Rectal smooth muscle tissue (tissue), 1 donor: ENCODE data around the gene NDUFA3.

Experiments
- H3K27ac ChIP-seq: one replicate; pipeline ENCODE4 v1.7.0; 2013; ENCODE audit warnings: low read depth, low read length, inconsistent platforms
- H3K27me3 ChIP-seq: one replicate; pipeline ENCODE4 v1.7.0; 2013; ENCODE audit warnings: low read length; ENCODE audit not compliant: control insufficient read depth, insufficient read depth
- H3K36me3 ChIP-seq: one replicate; pipeline ENCODE4 v1.7.0; 2013; ENCODE audit warnings: low read length; ENCODE audit not compliant: control insufficient read depth, insufficient read depth
- H3K4me1 ChIP-seq: one replicate; pipeline ENCODE4 v1.7.0; 2013; ENCODE audit warnings: low read length; ENCODE audit not compliant: control insufficient read depth, insufficient read depth
- H3K4me3 ChIP-seq: one replicate; pipeline ENCODE4 v1.7.0; 2013; ENCODE audit warnings: low read length
- H3K9ac ChIP-seq: one replicate; pipeline ENCODE4 v1.7.0; 2013; ENCODE audit warnings: low read length

The NDUFA3 gene

DNA sequence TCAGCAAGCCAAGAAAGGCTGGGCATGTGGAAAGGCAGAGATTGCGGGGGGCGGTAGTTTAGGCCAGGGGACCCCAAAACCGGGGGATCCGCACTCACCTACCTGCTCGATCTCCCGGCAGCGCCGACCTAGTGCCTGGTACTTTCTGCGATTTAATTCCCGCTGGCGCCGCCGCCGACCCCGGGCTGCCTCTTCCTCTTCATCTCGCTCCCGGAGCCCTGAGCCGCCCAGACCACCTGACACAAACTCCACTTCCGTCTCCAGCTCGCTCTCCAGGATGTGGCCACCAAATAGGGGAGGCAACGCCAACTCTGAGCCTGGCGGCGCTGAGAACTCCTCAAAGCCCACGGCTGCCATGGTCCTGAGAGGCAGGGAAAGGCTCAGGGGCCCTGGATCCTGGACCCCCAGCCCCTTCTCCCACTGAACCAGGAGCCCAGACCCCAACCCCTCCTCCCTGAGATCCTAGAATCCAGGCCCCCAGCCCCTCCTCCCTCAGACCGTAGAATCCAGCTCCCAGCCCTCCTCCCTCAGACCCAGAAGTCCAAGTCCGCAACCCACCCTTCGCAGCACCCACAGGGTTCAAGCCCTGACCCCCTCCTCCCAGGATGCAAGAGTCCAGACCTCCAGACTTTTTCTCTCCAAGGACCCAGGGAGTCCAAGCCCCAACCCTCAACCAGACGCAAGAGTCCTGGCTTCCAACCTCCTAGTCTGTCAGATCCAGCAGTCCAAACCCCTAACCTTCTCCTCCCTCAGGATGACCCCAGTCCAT, 11.9 kb downstream of the NDUFA3 start:
- H3K36me3 ChIP-seq = peaks cover 15% of the 10 kb centered on the region
- H3K27ac ChIP-seq = no peak overlapping the region
- H3K4me3 ChIP-seq = peak overlapping the region; percentile 75
- peak overlapping the region; percentile 29 for H3K9ac ChIP-seq
- H3K4me1 ChIP-seq = peaks cover 8% of the 10 kb centered on the region
- H3K27me3 ChIP-seq = no peaks in the 10 kb centered on the region

DNA sequence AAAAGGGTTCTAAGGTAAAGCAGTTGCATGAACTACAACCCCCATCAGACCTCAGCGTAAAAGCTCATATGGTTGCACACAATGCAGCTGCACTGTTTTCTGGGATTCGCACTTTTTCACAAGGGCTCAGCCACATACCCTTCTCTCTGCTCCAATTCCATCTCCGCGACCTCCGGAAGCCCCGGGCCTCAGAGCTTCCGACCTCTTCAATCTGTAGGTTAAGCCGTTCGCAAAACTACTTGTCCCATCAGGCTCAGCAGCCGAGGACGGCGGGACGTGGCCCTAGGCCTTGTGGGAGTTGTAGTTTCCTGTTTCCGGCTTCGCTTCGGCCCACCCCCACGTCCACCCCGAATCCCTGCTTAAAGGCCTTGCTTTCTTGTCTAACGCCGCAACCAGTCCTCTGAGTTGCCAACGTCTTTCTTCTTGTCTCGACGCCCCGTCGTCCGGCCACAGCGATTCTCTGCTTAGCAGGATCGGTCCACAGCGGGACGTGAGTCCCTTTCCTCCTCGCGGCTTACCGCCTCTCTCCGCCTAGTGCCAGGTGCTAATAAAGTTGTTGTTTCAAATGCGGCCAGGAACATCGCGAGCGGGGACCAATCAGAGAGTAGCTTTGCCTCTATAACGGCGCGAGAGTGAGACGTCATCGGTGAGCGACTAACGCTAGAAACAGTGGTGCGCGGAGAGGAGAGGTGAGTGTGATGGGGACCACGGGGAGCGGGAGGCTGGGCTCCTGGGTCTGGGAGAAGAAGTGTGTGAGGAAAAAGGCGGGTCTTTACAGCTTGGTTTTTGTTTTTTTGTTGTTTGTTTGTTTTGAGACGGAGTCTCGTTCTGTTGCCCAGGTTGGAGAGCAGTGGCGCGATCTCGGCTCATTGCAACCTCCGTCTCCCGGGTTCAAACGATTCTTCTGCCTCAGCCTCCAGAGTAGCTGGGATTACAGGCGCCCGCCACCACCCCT, 12.7 kb downstream of the NDUFA3 start, which contains the start of the genes PRPF31 and TFPT:
Gene PRPF31, plus strand, starts transcription at position 646 of the 955 bp plus-strand sequence. CDS start 2,525 bp downstream, outside the sequence.
Gene TFPT, minus strand, starts transcription at position 549 of the 955 bp plus-strand sequence. Its CDS starts 388 bp downstream, at position 161.
- Histone ChIP-seq H3K27ac (peak within 1 kb of the TSS; percentile 93), H3K9ac (peak within 1 kb of the TSS; percentile 90), H3K4me3 (peak within 1 kb of the TSS; percentile 75), H3K36me3 (peaks cover 13% of the 10 kb centered on the region), H3K27me3 (no peaks in the 10 kb centered on the region), H3K4me1 (peaks cover 8% of the 10 kb centered on the region)

DNA sequence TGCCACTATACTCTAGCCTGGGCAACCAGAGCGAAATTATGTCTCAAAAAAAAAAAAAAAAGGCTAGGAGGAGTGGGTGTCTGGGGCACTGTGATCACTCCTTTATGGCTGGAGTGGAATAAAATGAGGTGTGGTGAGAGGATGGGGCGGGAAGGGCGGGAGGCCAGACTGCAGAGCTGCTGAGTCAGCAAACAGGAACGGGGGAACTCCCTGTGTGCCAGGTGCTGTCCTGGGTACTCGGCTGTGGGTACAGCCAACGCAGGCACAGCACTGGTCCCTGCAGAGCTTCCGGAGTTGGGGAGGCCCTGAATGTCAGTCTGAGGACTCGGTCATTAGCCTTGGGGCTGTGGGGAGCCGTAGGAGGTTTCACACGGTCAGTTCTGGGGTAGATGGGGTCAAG, 18.6 kb downstream of the NDUFA3 start:
- H3K36me3 ChIP-seq = peaks cover 43% of the 10 kb centered on the region

DNA sequence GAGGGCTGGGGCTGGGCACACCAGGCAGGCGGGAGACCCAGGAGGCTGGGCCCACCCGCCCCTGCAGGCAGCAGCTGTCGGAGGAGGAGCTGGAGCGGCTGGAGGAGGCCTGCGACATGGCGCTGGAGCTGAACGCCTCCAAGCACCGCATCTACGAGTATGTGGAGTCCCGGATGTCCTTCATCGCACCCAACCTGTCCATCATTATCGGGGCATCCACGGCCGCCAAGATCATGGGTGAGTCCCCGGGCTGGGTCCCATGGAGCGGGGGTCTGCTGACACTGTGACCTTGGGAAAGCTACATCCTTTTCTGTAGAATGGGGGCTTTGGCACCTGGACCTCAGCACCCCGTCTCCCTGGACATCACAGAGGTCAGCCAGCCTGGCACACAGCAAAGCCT, 21.0 kb downstream of the NDUFA3 start:
- Histone ChIP-seq H3K4me3 (no peak overlapping the region), H3K27me3 (no peaks in the 10 kb centered on the region), H3K27ac (no peak overlapping the region), H3K9ac (no peak overlapping the region), H3K36me3 (peaks cover 51% of the 10 kb centered on the region), H3K4me1 (no peaks in the 10 kb centered on the region)

More for the DNA sequence above, 18.6 kb downstream of the NDUFA3 start:
- H3K9ac ChIP-seq = no peak overlapping the region
- H3K27ac ChIP-seq = no peak overlapping the region
- peaks cover 3% of the 10 kb centered on the region for H3K4me1 ChIP-seq
- H3K4me3 ChIP-seq = no peak overlapping the region
- no peaks in the 10 kb centered on the region for H3K27me3 ChIP-seq

DNA sequence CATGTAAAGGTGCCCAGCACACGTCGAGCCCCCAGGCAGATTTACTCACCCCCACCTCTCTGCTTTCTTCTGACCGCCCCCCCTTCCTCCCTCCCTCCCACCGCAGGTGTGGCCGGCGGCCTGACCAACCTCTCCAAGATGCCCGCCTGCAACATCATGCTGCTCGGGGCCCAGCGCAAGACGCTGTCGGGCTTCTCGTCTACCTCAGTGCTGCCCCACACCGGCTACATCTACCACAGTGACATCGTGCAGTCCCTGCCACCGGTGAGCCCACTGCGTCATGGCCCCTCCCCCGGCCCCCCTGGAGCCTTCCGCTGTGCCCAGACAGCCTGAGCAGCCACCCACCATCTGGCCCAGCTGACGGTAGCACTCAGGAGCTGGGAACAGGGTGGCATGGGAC, 21.7 kb downstream of the NDUFA3 start:
- no peak overlapping the region for H3K9ac ChIP-seq
- H3K27ac ChIP-seq = no peak overlapping the region
- no peak overlapping the region for H3K4me3 ChIP-seq
- H3K4me1 ChIP-seq = no peaks in the 10 kb centered on the region
- no peaks in the 10 kb centered on the region for H3K27me3 ChIP-seq
- peaks cover 58% of the 10 kb centered on the region for H3K36me3 ChIP-seq

DNA sequence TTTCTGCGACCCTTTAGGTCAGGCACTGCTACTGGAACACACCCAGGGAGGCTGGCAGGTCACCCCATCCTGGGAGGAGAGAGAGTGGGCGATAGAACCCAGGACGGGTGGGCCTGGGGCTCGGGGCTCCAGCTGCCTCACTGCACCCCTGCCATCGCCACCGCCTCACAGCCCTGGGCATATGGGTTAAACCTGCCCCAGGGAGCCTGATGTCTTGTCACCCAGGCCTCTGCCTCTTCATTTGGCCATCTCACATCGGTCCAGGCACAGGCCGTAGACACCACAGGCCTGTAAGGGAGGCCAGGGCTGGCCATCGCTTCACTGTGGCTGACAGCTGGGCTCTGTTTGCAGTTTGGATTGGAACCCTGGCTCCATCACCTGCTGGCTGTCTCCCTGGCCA, 23.1 kb downstream of the NDUFA3 start:
- no peak overlapping the region for H3K4me3 ChIP-seq
- H3K4me1 ChIP-seq = no peaks in the 10 kb centered on the region
- H3K9ac ChIP-seq = no peak overlapping the region
- no peaks in the 10 kb centered on the region for H3K27me3 ChIP-seq
- H3K27ac ChIP-seq = no peak overlapping the region
- H3K36me3 ChIP-seq = peaks cover 58% of the 10 kb centered on the region

DNA sequence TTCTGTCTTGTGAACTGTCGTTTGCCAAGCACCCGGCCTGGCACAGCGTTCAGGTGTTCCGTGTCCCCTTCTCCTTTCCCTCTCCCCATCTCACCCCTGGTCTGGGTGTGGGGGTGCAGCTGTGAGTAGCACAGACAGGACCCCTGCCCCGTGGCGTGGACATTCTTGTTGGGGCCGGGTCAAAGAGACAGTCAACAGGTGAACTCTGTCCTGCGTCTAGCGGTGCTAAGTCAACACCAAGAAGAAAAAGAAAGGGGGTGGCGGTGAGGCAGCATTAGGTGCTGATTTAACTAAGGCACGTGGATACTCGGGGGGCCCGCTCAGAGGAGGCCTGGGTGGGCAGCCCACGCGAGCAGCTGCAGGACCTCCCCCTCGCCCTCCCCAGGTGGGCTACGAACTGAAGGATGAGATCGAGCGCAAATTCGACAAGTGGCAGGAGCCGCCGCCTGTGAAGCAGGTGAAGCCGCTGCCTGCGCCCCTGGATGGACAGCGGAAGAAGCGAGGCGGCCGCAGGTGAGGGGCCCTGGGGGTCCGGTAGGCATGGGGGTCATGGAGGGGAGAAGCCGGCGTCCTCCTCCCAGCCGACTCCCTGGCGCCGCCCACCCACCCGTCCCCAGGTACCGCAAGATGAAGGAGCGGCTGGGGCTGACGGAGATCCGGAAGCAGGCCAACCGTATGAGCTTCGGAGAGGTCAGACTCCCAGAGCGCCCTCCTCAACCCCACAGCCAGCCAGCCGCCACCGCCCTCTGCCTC, 25.2 kb downstream of the NDUFA3 start:
- H3K36me3 ChIP-seq = peaks cover 50% of the 10 kb centered on the region
- H3K4me1 ChIP-seq = no peaks in the 10 kb centered on the region
- no peak overlapping the region for H3K9ac ChIP-seq
- H3K27ac ChIP-seq = no peak overlapping the region
- H3K27me3 ChIP-seq = no peaks in the 10 kb centered on the region
- H3K4me3 ChIP-seq = no peak overlapping the region

DNA sequence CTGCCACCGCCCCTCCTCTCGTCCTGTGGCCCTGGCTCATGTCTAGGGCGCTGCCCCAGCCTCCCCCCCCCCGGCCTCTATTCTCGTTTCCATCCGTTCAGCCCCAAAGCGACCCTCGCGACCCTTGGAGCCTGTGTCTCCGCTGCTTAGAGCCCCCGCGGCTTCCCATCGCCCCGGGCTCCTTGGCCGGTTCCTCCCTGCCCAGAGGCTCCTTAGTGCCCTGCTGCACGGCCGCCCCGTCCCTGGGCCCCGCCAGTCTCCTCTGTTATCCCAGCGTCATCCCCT, 25.7 kb downstream of the NDUFA3 start:
- H3K27ac ChIP-seq = no peak overlapping the region
- no peaks in the 10 kb centered on the region for H3K27me3 ChIP-seq
- no peaks in the 10 kb centered on the region for H3K4me1 ChIP-seq
- H3K4me3 ChIP-seq = no peak overlapping the region
- H3K9ac ChIP-seq = no peak overlapping the region
- H3K36me3 ChIP-seq = peaks cover 48% of the 10 kb centered on the region

DNA sequence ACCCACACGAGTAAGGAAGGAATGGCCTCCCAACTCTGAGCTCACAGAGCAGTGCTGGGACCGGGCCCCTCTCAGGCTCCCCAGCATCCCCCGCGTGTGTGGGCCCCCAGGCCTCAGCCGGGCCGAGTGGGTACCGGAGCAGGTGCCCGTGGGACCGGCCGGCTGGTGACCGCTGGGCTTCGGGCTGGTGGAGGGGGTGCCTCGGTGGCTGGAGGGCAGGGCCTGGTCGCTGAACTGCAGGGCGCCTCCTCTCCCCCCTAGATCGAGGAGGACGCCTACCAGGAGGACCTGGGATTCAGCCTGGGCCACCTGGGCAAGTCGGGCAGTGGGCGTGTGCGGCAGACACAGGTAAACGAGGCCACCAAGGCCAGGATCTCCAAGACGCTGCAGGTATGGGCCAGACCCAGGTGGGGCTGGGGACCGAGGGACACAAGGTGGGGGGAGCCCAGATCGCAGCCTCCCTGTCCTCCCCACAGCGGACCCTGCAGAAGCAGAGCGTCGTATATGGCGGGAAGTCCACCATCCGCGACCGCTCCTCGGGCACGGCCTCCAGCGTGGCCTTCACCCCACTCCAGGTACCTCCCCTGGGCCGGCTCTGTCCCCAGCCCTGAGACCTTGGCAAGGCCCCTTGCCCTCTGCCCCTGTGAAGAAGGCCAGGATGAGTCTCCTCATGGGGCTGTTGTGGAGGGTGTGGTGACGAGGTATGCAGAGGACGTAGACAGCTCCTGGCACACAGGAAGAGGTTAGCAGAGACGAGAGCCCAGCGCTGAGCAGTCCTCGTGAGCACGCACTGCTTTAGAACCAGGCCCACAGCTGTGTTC, 26.4 kb downstream of the NDUFA3 start:
- H3K27ac ChIP-seq = no peak overlapping the region
- no peak overlapping the region for H3K4me3 ChIP-seq
- H3K4me1 ChIP-seq = no peaks in the 10 kb centered on the region
- H3K27me3 ChIP-seq = no peaks in the 10 kb centered on the region
- no peak overlapping the region for H3K9ac ChIP-seq
- peaks cover 42% of the 10 kb centered on the region for H3K36me3 ChIP-seq

DNA sequence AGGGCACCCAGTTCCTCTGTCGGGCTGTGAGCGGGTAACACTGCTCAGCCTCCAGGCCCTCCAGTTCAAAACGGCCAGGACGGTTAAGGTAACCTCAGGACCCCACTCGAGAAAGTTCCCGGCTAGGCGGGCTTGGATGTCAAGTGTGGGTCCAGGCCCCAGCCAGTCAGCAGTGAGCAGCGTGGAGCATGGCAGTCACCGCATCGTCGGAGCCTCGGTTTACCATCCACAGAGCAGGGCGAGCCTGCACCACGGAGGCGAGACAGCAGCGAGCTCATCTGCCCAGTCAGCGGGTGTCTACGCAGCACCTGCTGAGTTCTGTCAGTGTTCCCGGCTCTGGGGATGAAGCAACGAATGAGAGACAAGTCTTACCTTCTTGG, 27.0 kb downstream of the NDUFA3 start:
- H3K9ac ChIP-seq = no peak overlapping the region
- no peak overlapping the region for H3K27ac ChIP-seq
- H3K4me3 ChIP-seq = no peak overlapping the region
- H3K27me3 ChIP-seq = no peaks in the 10 kb centered on the region
- no peaks in the 10 kb centered on the region for H3K4me1 ChIP-seq
- H3K36me3 ChIP-seq = peaks cover 36% of the 10 kb centered on the region

DNA sequence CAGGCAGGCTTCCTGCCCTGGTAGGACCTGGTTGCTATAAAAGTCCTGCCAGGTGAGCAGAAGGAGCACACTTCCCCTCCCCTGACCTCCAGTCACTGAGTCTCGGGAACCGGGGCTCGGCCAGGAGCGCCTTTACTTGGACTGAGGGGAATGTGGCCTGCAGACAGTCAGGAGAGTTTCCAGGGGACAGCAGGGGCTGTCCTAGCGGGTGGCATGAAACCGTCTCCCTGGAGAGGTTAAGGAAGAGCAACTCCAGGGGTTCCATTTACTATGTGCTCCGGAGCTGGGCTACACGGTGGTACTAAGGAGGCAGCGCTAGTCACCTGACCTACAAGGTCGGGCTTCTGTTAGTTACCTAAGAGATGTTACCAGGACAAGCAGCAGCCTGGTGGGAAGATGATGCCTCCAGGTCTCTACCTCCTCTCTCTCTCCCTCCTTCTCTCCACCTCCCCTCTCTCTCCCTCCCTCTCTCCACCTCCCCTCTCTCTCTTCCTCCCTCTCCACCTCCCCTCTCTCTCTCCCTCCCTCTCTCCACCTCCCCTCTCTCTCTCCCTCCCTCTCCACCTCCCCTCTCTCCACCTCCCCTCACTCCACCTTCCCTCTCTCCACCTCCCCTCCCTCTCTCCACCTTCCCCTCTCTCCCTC, 30.8 kb downstream of the NDUFA3 start:
- H3K27ac ChIP-seq = no peak overlapping the region
- H3K4me1 ChIP-seq = peaks cover 6% of the 10 kb centered on the region
- no peak overlapping the region for H3K4me3 ChIP-seq
- no peaks in the 10 kb centered on the region for H3K27me3 ChIP-seq
- peaks cover 13% of the 10 kb centered on the region for H3K36me3 ChIP-seq
- no peak overlapping the region for H3K9ac ChIP-seq
